B cell (primary cell): ENCODE measurements around the gene GSTO2. TPM values are rescaled to one million over a fixed set of nuclear protein-coding genes. Genes with fewer than 3 reads are reported as not detected.

Experiments used
- ATAC-seq: fragments of 200-7000 bp; cut with Tn5 transposase; one replicate; pipeline ENCODE4 v1.10.0; 2021; ENCODE audit warnings: low read depth, mild to moderate bottlenecking, moderate number of reproducible peaks, moderate library complexity
- CTCF ChIA-PET: fragments of 350-600 bp; sonication (Branson Sonifier 250); formaldehyde crosslinking; loops from one replicate; lab custom pipeline; 2021; ENCODE audit warnings: antibody characterized with exemption, inconsistent platforms; lab: Charles Lee
- POLR2A ChIA-PET: fragments of 350-600 bp; sonication (Branson Sonifier 250); formaldehyde crosslinking; loops from one replicate; lab custom pipeline; 2021; ENCODE audit warnings: antibody characterized with exemption; lab: Charles Lee
- DNase-seq: peaks from one replicate; pipeline ENCODE4 v3.0.0; 2013
- H2AFZ ChIP-seq: 2 replicates; pipeline ENCODE4 v1.6.1; 2012; ENCODE audit warnings: mild to moderate bottlenecking, low read depth, low read length; ENCODE audit not compliant: insufficient read depth, poor library complexity, severe bottlenecking
- H3K27ac ChIP-seq, 2 donors: 1 replicate in 1 of 2; 2 replicates in 1 of 2; pipeline ENCODE4 v1.5.1; 2012 to 2013; ENCODE audit warnings: low read length in 2 of 2, mild to moderate bottlenecking in 2 of 2, moderate library complexity in 1 of 2
- H3K27me3 ChIP-seq, 4 experiments: fragments of 200-600 bp in 1 of 4; sonication (generic) in 1 of 4; replicated peaks in 1 of 4; 1 replicate in 2 of 4; 2 replicates in 2 of 4; pipeline versions ENCODE4 v1.6.1 to v1.7.0; 2013 to 2016; ENCODE audit warnings: low read length in 3 of 4, mild to moderate bottlenecking in 2 of 4, mixed read lengths in 1 of 4, moderate library complexity in 1 of 4; ENCODE audit not compliant: insufficient read depth in 4 of 4, control insufficient read depth in 3 of 4; ENCODE audit errors: control extremely low read depth in 1 of 4
- H3K36me3 ChIP-seq, 2 experiments: replicated peaks in 1 of 2; 1 replicate in 1 of 2; 2 replicates in 1 of 2; pipeline versions ENCODE4 v1.6.1 to v1.7.1; 2013; ENCODE audit warnings: low read length in 1 of 2; ENCODE audit not compliant: insufficient read depth in 2 of 2, control insufficient read depth in 1 of 2; ENCODE audit errors: control extremely low read depth in 1 of 2, extremely low read depth in 1 of 2
- H3K4me1 ChIP-seq, 2 donors: fragments of 200-600 bp in 1 of 2; sonication (generic) in 1 of 2; 1 replicate in 1 of 2; 2 replicates in 1 of 2; pipeline versions ENCODE4 v1.5.1 to v1.6.1; 2013 to 2017; ENCODE audit warnings: low read length in 2 of 2; ENCODE audit not compliant: control insufficient read depth in 2 of 2, insufficient read depth in 2 of 2
- H3K4me2 ChIP-seq: replicated peaks from 2 replicates; pipeline ENCODE3; 2012; ENCODE audit warnings: mild to moderate bottlenecking, low read depth, low read length; ENCODE audit not compliant: poor library complexity, severe bottlenecking
- H3K4me3 ChIP-seq, 5 experiments: fragments of 200-600 bp in 1 of 5; sonication (generic) in 1 of 5; 1 replicate in 3 of 5; 2 replicates in 2 of 5; pipeline versions ENCODE4 v1.5.1 to v1.7.0; 2011 to 2016; ENCODE audit warnings: low read length in 4 of 5, mild to moderate bottlenecking in 4 of 5, low read depth in 2 of 5, control low read depth in 1 of 5, moderate library complexity in 1 of 5; ENCODE audit not compliant: insufficient read depth in 1 of 5; ENCODE audit errors: control extremely low read depth in 1 of 5, extremely low read depth in 1 of 5
- H3K79me2 ChIP-seq: fragments of 200-600 bp; sonication (generic); one replicate; pipeline ENCODE4 v1.6.0; 2016; ENCODE audit warnings: low read length; ENCODE audit not compliant: control insufficient read depth, insufficient read depth
- H3K9ac ChIP-seq: fragments of 200-600 bp; sonication (generic); 2 replicates; pipeline ENCODE4 v1.6.1; 2017; ENCODE audit warnings: mild to moderate bottlenecking, low read length, moderate library complexity
- H3K9me3 ChIP-seq, 3 donors: one replicate each; pipeline versions ENCODE4 v1.6.1 to v1.7.1; 2013; ENCODE audit warnings: low read length in 2 of 3; ENCODE audit not compliant: control insufficient read depth in 2 of 3, insufficient read depth in 1 of 3; ENCODE audit errors: control extremely low read depth in 1 of 3
- H4K20me1 ChIP-seq: 2 replicates; pipeline ENCODE4 v1.6.0; 2012; ENCODE audit warnings: mild to moderate bottlenecking, low read length; ENCODE audit not compliant: insufficient read depth, control insufficient read depth, poor library complexity, severe bottlenecking
- H3K27ac Mint-ChIP-seq: one replicate; pipeline ENCODE4 v1.8.0; 2021; ENCODE audit warnings: mixed read lengths
- H3K27me3 Mint-ChIP-seq: one replicate; pipeline ENCODE4 v1.8.0; 2021; ENCODE audit warnings: mixed read lengths
- H3K4me1 Mint-ChIP-seq: one replicate; pipeline ENCODE4 v1.8.0; 2021; ENCODE audit warnings: mixed read lengths
- H3K4me3 Mint-ChIP-seq: one replicate; pipeline ENCODE4 v1.8.0; 2021; ENCODE audit warnings: mixed read lengths
- H3K9me3 Mint-ChIP-seq: one replicate; pipeline ENCODE4 v1.8.0; 2022; ENCODE audit warnings: mixed read lengths; ENCODE audit not compliant: insufficient read depth
- EZH2 ChIP-seq: IDR thresholded peaks from 2 replicates; pipeline ENCODE4 v1.6.1; 2012; ENCODE audit warnings: borderline replicate concordance, low read depth, mild to moderate bottlenecking, moderate library complexity, low read length; ENCODE audit not compliant: insufficient read depth, poor library complexity, severe bottlenecking
- WGBS: methylation state at CpG from one replicate; pipeline ENCODE4 v1.1.5; 2013; ENCODE audit warnings: missing lambda C conversion rate; ENCODE audit not compliant: insufficient coverage; 5-methylcytosine and 5-hydroxymethylcytosine counted together
- intact Hi-C: fragments of 100-400 bp; cut with micrococcal nuclease; formaldehyde crosslinking; loops from one replicate; pipeline ENCODE4 v1.10.0; 2022
- polyA minus RNA-seq: library from RNA; depleted of rRNA, polyadenylated mRNA; stranded (reverse); fragments of >200 nt; gene quantifications from 2 replicates; pipeline ENCODE4 v1.2.3, GENCODE V29; 2012
- polyA plus RNA-seq: library from polyadenylated mRNA; depleted of rRNA; stranded (reverse); fragments of >200 nt; gene quantifications from 2 replicates; pipeline ENCODE4 v1.2.3, GENCODE V29; 2012
- total RNA-seq, 2 donors: library from RNA; stranded (reverse); fragments of 120-200 nt in 1 of 2; gene quantifications; 1 replicate in 1 of 2; 2 replicates in 1 of 2; pipeline versions ENCODE4 v1.2.3 to v1.2.4, GENCODE V29; 2013 to 2022
- TF ChIP-seq, protein P1 (sequence below): fragments of 200-600 bp; IDR thresholded peaks from one replicate; pipeline ENCODE4 v1.8.0; 2022; ENCODE audit warnings: antibody characterized with exemption, mild to moderate bottlenecking

GSTO2 gene
- total RNA-seq (0.89 and 1.4 TPM in 2 replicates), polyA plus RNA-seq (0.16 and 1.2 TPM in 2 replicates), polyA minus RNA-seq (0.34 and 0.71 TPM in 2 replicates)
- total RNA-seq (2013) = 0.63 TPM

DNA sequence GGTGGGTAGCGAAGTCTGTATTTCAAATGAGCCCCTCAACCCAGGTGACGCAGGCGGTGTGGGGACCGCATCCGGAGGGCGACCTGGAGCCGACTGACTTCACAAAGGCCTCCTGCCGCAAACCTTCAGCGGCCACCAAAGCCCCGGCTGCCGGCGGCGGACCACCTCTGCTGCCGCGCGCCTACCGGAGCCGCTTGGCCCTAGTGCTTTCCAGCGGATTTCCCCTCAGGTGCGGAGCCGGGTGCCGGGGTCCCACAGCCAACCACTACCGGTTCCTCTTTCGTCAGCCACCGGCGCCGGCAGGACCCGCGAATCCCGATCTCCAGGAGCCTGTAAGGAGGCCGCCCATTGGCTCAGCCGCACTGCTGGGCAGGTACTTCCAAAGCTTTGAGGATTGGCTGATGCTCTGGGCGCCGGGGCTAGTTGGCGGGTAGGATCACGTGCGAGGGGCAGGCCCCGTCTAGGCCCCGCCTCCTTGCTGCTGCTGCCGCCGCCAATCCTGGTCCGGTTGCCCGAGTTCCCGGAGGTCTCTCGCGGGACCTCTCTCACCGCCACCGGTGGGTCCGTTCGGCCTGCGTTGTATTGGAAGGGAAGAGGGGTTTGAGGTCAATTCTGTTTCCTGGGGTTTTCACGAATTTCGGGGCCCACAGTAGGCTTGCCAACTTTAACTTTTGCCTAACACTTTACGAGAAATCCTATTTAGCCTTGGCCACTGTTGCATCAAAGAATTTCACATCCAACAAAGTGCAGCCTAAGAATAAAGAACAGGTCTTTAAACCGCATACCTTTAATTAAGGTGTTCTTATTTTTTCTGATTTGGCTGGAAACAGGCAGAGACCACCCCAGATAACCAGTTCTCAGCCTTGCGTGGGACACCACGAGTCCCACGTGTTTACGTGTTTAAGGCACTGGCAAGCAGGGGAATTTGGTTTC lies at the start of gene GSTO2:
Gene GSTO2 (plus strand): TSS at position 472 of the 933 bp plus-strand sequence. CDS start 5,732 bp downstream, outside the sequence.
- no peaks in the 10 kb centered on the region for H3K27me3 Mint-ChIP-seq
- WGBS = under 1% methylated on average over 51 of the region's 59 CpGs

More for the DNA sequence above, at the start of gene GSTO2:
- Mint-ChIP-seq H3K27ac (peak within 1 kb of the TSS; percentile 92), H3K9me3 (no peaks in the 10 kb centered on the region), H3K4me1 (peaks cover 37% of the 10 kb centered on the region), H3K4me3 (peak within 1 kb of the TSS; percentile 88)
- H3K4me3 ChIP-seq = peak within 1 kb of the TSS; percentile 68 to 90 (median 86)
- H3K9me3 ChIP-seq = no peaks in the 10 kb centered on the region
- peaks cover 20 to 22% of the 10 kb centered on the region in 2 donors for H3K4me1 ChIP-seq
- H3K4me2 ChIP-seq = peak within 1 kb of the TSS; percentile 76
- peak within 1 kb of the TSS; percentile 90 to 95 for H3K27ac ChIP-seq
- H3K27me3 ChIP-seq = peaks cover 0 to 1% (median under 1%) of the 10 kb centered on the region in 4 experiments
- DNase-seq (peak; percentile 99), ATAC-seq (peak; percentile 97)
- peaks cover 10 to 24% of the 10 kb centered on the region in 2 experiments for H3K36me3 ChIP-seq
- H3K79me2 ChIP-seq = peaks cover 34% of the 10 kb centered on the region
- ChIA-PET POLR2A (interaction anchor here (1.2 to 1.6 kb wide), 3 partner anchors 15 to 69 kb away, joined by 3 to 6 read pairs (median 4); partner anchors contain the start of gene ITPRIP), CTCF (interaction anchor here (0.6 to 3.4 kb wide), 9 partner anchors 11 to 86 kb away, joined by 3 to 11 read pairs (median 3); partner anchors contain the start of gene GSTO1)
- H2AFZ ChIP-seq = peak within 1 kb of the TSS; percentile 85
- TF ChIP-seq, protein P1, sequence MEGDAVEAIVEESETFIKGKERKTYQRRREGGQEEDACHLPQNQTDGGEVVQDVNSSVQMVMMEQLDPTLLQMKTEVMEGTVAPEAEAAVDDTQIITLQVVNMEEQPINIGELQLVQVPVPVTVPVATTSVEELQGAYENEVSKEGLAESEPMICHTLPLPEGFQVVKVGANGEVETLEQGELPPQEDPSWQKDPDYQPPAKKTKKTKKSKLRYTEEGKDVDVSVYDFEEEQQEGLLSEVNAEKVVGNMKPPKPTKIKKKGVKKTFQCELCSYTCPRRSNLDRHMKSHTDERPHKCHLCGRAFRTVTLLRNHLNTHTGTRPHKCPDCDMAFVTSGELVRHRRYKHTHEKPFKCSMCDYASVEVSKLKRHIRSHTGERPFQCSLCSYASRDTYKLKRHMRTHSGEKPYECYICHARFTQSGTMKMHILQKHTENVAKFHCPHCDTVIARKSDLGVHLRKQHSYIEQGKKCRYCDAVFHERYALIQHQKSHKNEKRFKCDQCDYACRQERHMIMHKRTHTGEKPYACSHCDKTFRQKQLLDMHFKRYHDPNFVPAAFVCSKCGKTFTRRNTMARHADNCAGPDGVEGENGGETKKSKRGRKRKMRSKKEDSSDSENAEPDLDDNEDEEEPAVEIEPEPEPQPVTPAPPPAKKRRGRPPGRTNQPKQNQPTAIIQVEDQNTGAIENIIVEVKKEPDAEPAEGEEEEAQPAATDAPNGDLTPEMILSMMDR = no peak
- TF ChIP-seq EZH2 = no peak
- H3K9ac ChIP-seq = peak within 1 kb of the TSS; percentile 93
- H4K20me1 ChIP-seq = peaks cover 7% of the 10 kb centered on the region
- intact Hi-C loops = loop anchor here (1.0 to 5.0 kb wide), 9 partner anchors 14 to 1352 kb away; partner anchors contain the start of genes CFAP43, CFAP58, CNNM2 and ITPRIP
